ENCODE measurements around the gene GPN1. TPM values are rescaled to one million over a fixed set of nuclear protein-coding genes. Genes with fewer than 3 reads are reported as not detected.

Gene GPN1
- total RNA-seq, 2 donors from 2014 or later, result 27.6 to 27.7 TPM

DNA sequence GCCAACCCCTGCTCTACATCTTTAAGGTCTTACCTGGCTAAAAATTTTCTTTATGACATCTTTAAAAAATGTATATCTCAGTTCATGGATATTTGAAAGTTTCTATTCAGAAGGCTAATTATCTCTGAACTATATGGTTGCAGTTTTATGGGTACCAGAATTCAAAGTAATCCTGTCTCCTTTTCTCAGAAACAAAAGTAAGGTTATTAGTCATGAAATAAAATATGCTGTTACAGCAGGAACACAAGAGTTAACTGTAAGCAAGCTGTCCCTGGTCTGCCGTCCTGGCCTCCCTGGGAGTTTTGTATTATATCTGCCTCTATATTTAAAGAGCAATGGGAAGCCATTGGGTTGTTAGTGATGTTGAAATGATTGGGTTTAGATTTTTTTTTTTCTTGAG lies 68.8 kb downstream of the GPN1 start:
- Mint-ChIP-seq H3K4me1 (peaks cover 3% of the 10 kb centered on the region), H3K36me3 (ENCODE audit: low read depth) (peaks cover 11% of the 10 kb centered on the region), H3K27me3 (no peaks in the 10 kb centered on the region), H3K4me3 (no peak overlapping the region), H3K27ac (no peak overlapping the region)
- DNase-seq, result no peak
- no peaks in the 10 kb centered on the region for H3K9me3 ChIP-seq (ENCODE audit: control insufficient read depth, low read length, poor library complexity, severe bottlenecking)
- ATAC-seq, result no peak

Other genes with a start within 250 kb of the GPN1 start
- gene ZNF513, start 248.3 kb upstream of the GPN1 start, total RNA-seq, result 10 to 100 TPM; 22.4 to 24.6 TPM
- 10 to 100 TPM; 43.6 to 50.2 TPM for gene PPM1G, start 219.5 kb upstream of the GPN1 start, total RNA-seq
- gene NRBP1, start 200.4 kb upstream of the GPN1 start, total RNA-seq, result 100 to 1,000 TPM; 138 to 150 TPM
- gene KRTCAP3, start 186.7 kb upstream of the GPN1 start, total RNA-seq, result 10 to 100 TPM in 1 of 2 donors, 1 to 10 TPM in 1; 9.1 to 13.6 TPM
- 10 to 100 TPM in 1 of 2 donors, 1 to 10 TPM in 1; 7.2 to 14.1 TPM for gene IFT172, start 139.3 kb upstream of the GPN1 start, total RNA-seq
- not detected for gene FNDC4, start 133.8 kb upstream of the GPN1 start, total RNA-seq
- not detected for gene GCKR, start 132.2 kb upstream of the GPN1 start, total RNA-seq
- gene ZNF512, start 46.0 kb upstream of the GPN1 start, total RNA-seq, result 10 to 100 TPM; 26.4 to 28.7 TPM
- gene CCDC121, start within 50 bp of the GPN1 start, total RNA-seq, result 1 to 10 TPM; 1.3 TPM
- gene SUPT7L, start 34.6 kb downstream of the GPN1 start, total RNA-seq, result 10 to 100 TPM; 48.8 to 51.1 TPM
- gene SLC4A1AP, start 34.8 kb downstream of the GPN1 start, total RNA-seq, result 10 to 100 TPM; 18.2 to 18.7 TPM
- 10 to 100 TPM; 24.6 to 38.9 TPM for gene MRPL33, start 142.7 kb downstream of the GPN1 start, total RNA-seq